Activated T-cell treated with anti-CD3 and anti-CD28 coated beads for 1 hour (primary cell): Measurements from ENCODE around the gene ITPRID2.
A peak's percentile ranks its signal among the peaks of the same experiment; 100 is the strongest.

Experiments used
- DNase-seq: peaks from one replicate; pipeline ENCODE4 v3.0.0-alpha.2; 2020; ENCODE audit warnings: low read depth

The ITPRID2 gene

DNA sequence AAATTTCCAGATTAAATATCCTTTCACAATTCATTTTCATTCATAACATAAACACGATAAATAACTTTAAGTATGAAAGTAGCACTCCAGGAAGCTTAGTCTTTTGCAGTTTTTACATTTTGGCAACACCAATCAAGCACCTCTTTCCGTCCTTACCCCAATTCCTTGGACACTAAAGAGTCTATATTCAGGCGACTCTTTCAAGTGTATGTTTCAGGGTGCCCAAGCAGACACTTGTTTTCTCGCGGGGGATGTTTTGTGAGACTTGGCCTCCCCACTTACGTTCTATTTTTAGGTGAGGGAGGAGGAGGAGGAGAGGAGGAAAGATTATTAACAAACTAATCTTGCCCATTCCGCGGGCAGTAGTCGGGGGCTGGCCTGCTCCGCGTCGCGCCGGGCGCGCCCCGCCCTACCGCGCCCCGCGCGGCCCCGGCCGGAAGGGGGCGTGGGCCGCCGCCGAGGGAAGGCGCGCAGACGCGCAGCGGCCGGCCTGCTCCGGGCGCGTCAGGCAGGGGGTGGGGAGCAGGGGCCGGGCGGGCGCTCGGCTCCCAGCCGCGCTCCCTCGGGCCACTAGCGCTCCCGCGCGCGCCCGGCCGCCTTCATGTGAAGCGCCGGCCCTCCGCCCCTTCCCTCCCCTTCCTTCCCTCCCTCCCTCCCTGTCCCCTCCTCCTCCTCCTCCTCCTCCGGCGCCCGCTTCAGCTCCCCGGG lies at the start of gene ITPRID2:
Gene ITPRID2 (plus strand): TSS at position 473 of the 708 bp plus-strand sequence. CDS start 337 bp downstream, outside the sequence.
- DNase-seq, result peak; percentile 42

DNA sequence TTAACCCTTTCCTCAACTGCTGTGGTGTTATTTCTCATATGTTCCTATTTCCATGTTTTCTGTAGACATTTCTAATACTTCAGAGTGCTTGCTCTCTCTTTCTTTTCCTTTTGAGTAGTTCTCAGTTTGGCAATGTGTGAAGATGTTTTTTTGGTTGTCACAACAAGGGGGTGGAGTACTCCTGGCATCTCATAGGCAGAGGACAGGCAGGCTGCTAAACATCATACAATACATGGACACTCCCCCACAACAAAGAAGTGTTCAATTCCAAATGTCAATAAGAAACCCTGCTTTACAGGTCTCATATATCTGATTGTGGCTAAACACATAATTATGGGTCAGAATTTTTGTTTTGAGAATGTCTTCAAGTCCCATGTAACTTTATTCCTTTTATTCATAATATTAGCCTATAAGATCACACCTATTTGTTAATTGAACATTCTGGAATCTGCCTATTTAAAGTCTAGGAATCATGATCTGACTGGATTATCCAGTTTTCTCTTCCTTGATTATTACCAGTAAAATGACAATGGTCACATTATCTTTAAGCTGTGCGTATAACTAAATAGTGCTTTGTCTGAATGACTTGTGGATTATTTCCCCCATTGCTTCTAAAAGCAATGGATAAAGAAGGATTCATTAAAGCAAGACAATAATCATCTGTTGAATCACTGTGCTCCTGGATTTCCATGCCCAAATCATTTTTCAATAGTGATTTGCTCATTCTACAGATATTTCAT lies 46.8 kb upstream of the ITPRID2 start:
- no peak for DNase-seq

GRCh38 chr2:181846399-181847197 lies 44.9 kb upstream of the ITPRID2 start:
- DNase-seq, result no peak

DNA sequence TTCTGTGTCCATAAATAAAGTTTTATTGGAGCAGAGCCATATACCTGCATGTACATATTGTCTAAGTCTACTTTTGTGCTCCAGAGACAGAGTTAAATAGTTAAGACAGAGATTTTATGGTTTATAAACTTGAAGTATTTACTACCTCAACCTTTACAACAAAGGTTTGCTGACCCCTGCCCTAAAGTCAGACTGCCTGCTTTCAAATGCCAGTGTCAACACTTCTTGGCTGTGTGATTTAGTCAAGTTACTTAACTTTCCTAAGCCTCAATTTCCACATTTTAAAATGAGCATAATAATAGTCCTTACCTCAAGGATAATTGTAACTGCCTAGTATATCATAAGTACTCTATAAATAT lies 44.4 kb upstream of the ITPRID2 start:
- no peak for DNase-seq

DNA sequence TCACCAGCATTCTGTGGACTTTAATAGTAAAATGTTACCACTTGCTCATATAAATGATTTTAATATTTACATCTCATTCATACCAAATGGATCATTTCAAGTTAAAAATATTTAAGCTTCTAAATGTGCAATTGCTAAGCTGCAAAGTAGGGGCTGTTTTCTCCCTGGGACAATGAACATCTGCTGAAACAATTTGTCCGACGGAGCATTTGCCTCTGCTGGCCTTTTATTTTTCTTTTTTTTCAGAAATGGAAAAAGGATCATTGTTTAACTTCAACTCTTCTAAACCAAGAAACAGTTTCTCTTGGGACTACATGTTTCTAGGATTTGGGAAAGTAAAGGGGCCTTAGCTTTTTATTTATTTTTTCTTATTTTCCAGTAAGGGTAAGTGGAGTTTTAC lies 43.8 kb upstream of the ITPRID2 start:
- no peak for DNase-seq

GRCh38 chr2:181848261-181848886 lies 43.2 kb upstream of the ITPRID2 start:
- no peak for DNase-seq

- no peak for DNase-seq
Observed at GRCh38 chr2:181849601-181850000, 41.9 kb upstream of the ITPRID2 start.

- DNase-seq, result no peak
Observed at GRCh38 chr2:181850936-181851560, 40.5 kb upstream of the ITPRID2 start.

GRCh38 chr2:181851726-181852125 lies 39.8 kb upstream of the ITPRID2 start:
- DNase-seq, result no peak

- no peak for DNase-seq
Observed at GRCh38 chr2:181853696-181854095, 37.8 kb upstream of the ITPRID2 start.

DNA sequence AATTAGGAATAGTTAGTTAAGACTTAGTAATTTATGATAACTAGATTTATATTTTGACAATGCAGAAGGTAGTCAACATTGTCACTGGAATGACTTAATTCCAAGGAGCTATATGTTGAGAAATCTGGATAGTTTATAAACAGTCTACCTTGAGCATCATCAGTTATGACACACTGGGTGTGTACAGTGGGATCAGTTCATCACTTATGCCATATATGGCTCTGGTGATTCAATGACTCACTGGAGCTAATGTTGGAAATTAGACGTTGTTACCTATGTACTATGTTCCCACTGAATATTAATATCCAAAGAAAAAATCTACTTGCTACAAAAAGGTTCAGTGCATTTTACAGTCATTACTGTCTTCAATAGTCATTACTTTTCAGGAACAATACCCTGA lies 34.0 kb upstream of the ITPRID2 start:
- no peak for DNase-seq

- DNase-seq, result no peak
Observed at GRCh38 chr2:181858600-181858999, 32.9 kb upstream of the ITPRID2 start.

GRCh38 chr2:181859123-181859522 lies 32.4 kb upstream of the ITPRID2 start:
- DNase-seq, result no peak

GRCh38 chr2:181859803-181860202 lies 31.7 kb upstream of the ITPRID2 start:
- DNase-seq, result no peak

DNA sequence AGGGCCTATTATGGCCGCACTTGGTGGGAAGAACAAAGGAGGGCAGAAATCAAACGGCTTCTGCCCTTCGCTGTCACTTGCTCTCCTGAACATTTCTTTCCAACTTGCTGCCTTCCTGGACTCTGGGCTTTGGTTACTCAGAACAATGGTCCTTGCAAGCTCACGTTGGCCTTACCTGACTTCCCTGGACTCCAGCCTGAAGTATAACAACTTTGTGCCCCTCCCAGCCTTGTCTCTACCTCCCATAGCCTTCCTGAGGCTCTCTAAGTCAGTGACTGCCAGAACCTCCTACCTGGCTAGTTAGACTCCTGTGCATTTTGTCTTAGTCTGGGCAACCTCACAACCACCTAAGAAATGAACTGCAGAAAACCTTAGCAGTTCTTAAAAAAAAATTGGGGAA lies 30.2 kb upstream of the ITPRID2 start:
- no peak for DNase-seq

DNA sequence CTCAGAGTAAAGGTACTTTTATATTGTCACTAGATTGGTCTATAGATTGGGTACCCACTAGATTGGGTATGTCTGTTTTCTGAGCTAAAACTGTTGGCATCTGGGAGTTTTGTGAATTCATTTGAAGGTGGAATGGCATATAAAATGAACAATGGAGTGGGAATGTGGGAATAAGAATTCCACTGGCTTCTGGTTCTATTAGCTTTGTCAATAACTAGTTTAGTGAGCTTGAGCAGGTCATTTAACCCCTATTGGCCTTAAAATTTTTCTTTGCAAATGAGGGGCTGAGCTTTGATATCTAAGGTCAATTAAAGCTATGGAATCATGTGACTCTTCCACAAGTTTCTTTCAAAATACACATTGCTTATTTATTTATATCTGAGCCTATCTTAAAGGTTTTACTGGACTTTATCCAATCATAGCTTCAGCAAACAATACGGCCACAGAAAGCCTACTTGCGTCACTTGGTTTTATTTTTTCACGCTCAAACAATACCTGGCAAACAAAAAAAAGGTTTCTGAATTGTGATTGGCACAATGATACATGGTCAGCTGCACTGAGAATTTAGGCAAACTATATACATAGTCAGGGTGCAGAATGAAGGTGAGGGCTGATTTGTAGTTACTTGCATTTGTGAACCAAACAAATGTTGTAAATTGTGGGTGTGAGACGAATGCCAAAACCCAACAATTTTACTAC lies 28.8 kb upstream of the ITPRID2 start:
- no peak for DNase-seq

DNA sequence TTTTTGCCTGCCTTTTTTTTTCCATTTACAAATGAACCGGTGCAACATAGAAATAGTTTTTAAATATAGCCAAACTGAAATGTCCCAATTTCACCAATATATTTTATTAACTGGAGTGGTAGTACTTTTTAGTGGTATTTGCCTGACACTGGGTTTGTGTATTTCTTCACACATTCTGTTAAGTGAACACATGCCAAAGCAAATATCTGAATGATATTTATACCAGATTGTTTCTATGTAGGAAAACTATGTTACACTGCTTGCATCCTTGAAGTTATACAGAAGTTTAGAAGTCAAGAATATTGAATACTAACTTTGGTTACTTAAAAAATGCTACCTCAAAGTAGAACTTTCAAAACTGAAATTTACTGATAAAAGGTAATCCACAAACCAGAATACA lies 19.4 kb upstream of the ITPRID2 start:
- no peak for DNase-seq

DNA sequence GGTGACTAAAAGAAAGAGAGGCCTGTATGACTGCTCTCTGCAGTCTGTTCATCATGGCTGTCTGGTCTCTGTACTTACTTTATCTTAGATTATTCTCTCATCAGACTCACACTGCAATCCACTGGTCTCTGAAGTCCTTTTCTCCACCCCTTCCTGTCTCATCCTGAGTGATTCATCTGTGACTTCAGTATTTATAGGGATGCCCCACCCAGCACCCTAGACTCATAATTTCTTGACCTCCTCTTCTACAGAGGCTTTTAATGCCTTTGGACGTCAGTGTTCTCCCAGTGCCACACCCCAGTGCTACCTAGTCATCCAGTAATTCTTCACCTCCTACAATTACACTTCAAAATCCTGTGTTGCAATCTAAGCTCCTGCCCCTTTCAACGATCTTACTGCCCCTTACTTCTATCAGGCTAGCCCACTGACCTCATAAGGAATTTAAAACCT lies 14.9 kb upstream of the ITPRID2 start:
- no peak for DNase-seq

GRCh38 chr2:181877181-181877664 lies 14.3 kb upstream of the ITPRID2 start:
- no peak for DNase-seq

GRCh38 chr2:181878448-181878847 lies 13.1 kb upstream of the ITPRID2 start:
- no peak for DNase-seq

- DNase-seq, result no peak
Observed at GRCh38 chr2:181879295-181879694, 12.2 kb upstream of the ITPRID2 start.
